ENCODE results near the gene HPD.

Gene HPD

GRCh38 chr12:121845701-121846100 lies 13.0 kb downstream of the HPD start:
- no peak for TF ChIP-seq CTCF (IDR thresholded peaks at IDR 0.05)
- H3K4me3 ChIP-seq = no peak overlapping the region
- no peak overlapping the region for H3K27ac ChIP-seq
- DNase-seq (ENCODE audit: low spot score) = no peak

- no peak for TF ChIP-seq CTCF (IDR thresholded peaks at IDR 0.05)
- H3K4me3 ChIP-seq = no peak overlapping the region
- no peak for DNase-seq (ENCODE audit: low spot score)
- no peak overlapping the region for H3K27ac ChIP-seq
Observed at GRCh38 chr12:121843236-121843982, 15.2 kb downstream of the HPD start.

GRCh38 chr12:121839993-121840761 lies 18.5 kb downstream of the HPD start:
- no peak for TF ChIP-seq CTCF (IDR thresholded peaks at IDR 0.05)
- Histone ChIP-seq H3K4me3 (peak overlapping the region; percentile 84), H3K27ac (peak overlapping the region in 1 of 2 donors; percentile 81)
- DNase-seq (ENCODE audit: low spot score) = peak; percentile 77

GRCh38 chr12:121839106-121839992 lies 19.3 kb downstream of the HPD start:
- Histone ChIP-seq H3K4me3 (peak overlapping the region; percentile 84), H3K27ac (peak overlapping the region in 1 of 2 donors; percentile 81)
- TF ChIP-seq CTCF (IDR thresholded peaks at IDR 0.05) = no peak
- peak; percentile 98 for DNase-seq (ENCODE audit: low spot score)

- DNase-seq (ENCODE audit: low spot score) = no peak
- Histone ChIP-seq H3K4me3 (no peak overlapping the region), H3K27ac (no peak overlapping the region)
- TF ChIP-seq CTCF (IDR thresholded peaks at IDR 0.05) = no peak
Observed at GRCh38 chr12:121838126-121838525, 20.5 kb downstream of the HPD start.

- H3K4me3 ChIP-seq = no peak overlapping the region
- DNase-seq (ENCODE audit: low spot score) = no peak
Observed at GRCh38 chr12:121837680-121838079, 21.0 kb downstream of the HPD start.

More at GRCh38 chr12:121837680-121838079, 21.0 kb downstream of the HPD start:
- no peak for TF ChIP-seq CTCF (IDR thresholded peaks at IDR 0.05)
- no peak overlapping the region for H3K27ac ChIP-seq
